SU-DHL-6 (cell line): ENCODE measurements around the gene RBMS1.

ENCODE experiments used
- H2AFZ ChIP-seq: fragments of 200-600 bp; sonication (generic); 2 replicates; pipeline ENCODE4 v1.6.1; 2014; ENCODE audit warnings: low read depth, mild to moderate bottlenecking, moderate library complexity, mixed read lengths, antibody characterized with exemption, low read length; ENCODE audit not compliant: severe bottlenecking
- H3F3A ChIP-seq: fragments of 200-600 bp; shearing (Covaris generic); 2 replicates; pipeline ENCODE4 v1.6.0; 2016; ENCODE audit warnings: antibody characterized with exemption, mild to moderate bottlenecking; ENCODE audit not compliant: insufficient read depth
- H3K27ac ChIP-seq: fragments of 200-600 bp; sonication (generic); 2 replicates; pipeline ENCODE4 v1.5.1; 2016; ENCODE audit warnings: low read depth, mild to moderate bottlenecking, low read length, moderate library complexity, mixed read lengths
- H3K27me3 ChIP-seq: fragments of 200-600 bp; sonication (generic), shearing (Covaris generic); 2 replicates; pipeline ENCODE4 v1.6.0; 2014; ENCODE audit warnings: mild to moderate bottlenecking, low read length
- H3K36me3 ChIP-seq: fragments of 200-600 bp; sonication (generic); 2 replicates; pipeline ENCODE4 v1.6.1; 2014; ENCODE audit warnings: mild to moderate bottlenecking, low read length, mixed read lengths
- H3K4me2 ChIP-seq: fragments of 300-600, 200-600 bp; shearing (Covaris generic), sonication (generic); 2 replicates; pipeline ENCODE4 v1.6.0; 2014; ENCODE audit warnings: low read length, low read depth, mild to moderate bottlenecking; ENCODE audit not compliant: poor library complexity, severe bottlenecking
- H3K4me3 ChIP-seq: fragments of 200-600 bp; sonication (generic); 2 replicates; pipeline ENCODE4 v1.5.1; 2014; ENCODE audit warnings: antibody characterized with exemption, low read length, mild to moderate bottlenecking, mixed read lengths; ENCODE audit not compliant: insufficient read depth, poor library complexity, severe bottlenecking
- H3K79me2 ChIP-seq: fragments of 200-600 bp; sonication (generic); 2 replicates; pipeline ENCODE4 v1.6.1; 2014; ENCODE audit warnings: mild to moderate bottlenecking, low read length, moderate library complexity; ENCODE audit not compliant: insufficient read depth
- H3K9ac ChIP-seq: fragments of 200-600 bp; sonication (generic); 2 replicates; pipeline ENCODE4 v1.7.0; 2014; ENCODE audit warnings: mild to moderate bottlenecking, low read length
- H3K9me2 ChIP-seq: fragments of 200-600 bp; sonication (generic); replicated peaks from 2 replicates; pipeline ENCODE4 v1.6.1; 2014; ENCODE audit warnings: low read length; ENCODE audit not compliant: insufficient read depth
- H3K9me3 ChIP-seq: fragments of 200-600 bp; sonication (generic); 2 replicates; pipeline ENCODE4 v1.6.1; 2014; ENCODE audit warnings: low read length, mixed read lengths; ENCODE audit not compliant: insufficient read depth
- H4K20me1 ChIP-seq: fragments of 200-600 bp; sonication (generic); 2 replicates; pipeline ENCODE4 v1.6.1; 2014; ENCODE audit warnings: low read depth, mild to moderate bottlenecking, antibody characterized with exemption, low read length, moderate library complexity, mixed read lengths
- CTCF ChIP-seq: fragments of 200-600 bp; sonication (generic); IDR thresholded peaks from one replicate; pipeline ENCODE4 v1.5.1; 2017; ENCODE audit warnings: antibody characterized with exemption, mild to moderate bottlenecking, low read length, moderate library complexity; ENCODE audit not compliant: insufficient read depth, poor library complexity, severe bottlenecking
- EZH2phosphoT487 ChIP-seq: fragments of 200-600 bp; sonication (generic), shearing (Covaris generic); conservative IDR thresholded peaks from 2 replicates; pipeline ENCODE4 v1.6.1; 2018; ENCODE audit warnings: mild to moderate bottlenecking, antibody characterized with exemption, low read length, moderate library complexity, mixed read lengths

The RBMS1 gene

GRCh38 chr2:160295519-160296207 lies 197.9 kb downstream of the RBMS1 start:
- Histone ChIP-seq H3K4me3 (no peak overlapping the region), H3K9ac (no peak overlapping the region), H3K9me2 (no peaks in the 10 kb centered on the region), H3F3A (no peaks in the 10 kb centered on the region), H3K79me2 (no peaks in the 10 kb centered on the region), H3K9me3 (no peaks in the 10 kb centered on the region), H3K4me2 (no peak overlapping the region), H4K20me1 (no peaks in the 10 kb centered on the region), H2AFZ (no peak overlapping the region), H3K27ac (no peak overlapping the region), H3K36me3 (no peaks in the 10 kb centered on the region), H3K27me3 (no peaks in the 10 kb centered on the region)
- TF ChIP-seq EZH2phosphoT487 (no peak), CTCF (no peak)

- H2AFZ ChIP-seq = no peak overlapping the region
- no peak overlapping the region for H3K4me3 ChIP-seq
- no peak overlapping the region for H3K9ac ChIP-seq
- no peak overlapping the region for H3K27ac ChIP-seq
- H3F3A ChIP-seq = no peaks in the 10 kb centered on the region
- H3K9me2 ChIP-seq = no peaks in the 10 kb centered on the region
- H3K36me3 ChIP-seq = no peaks in the 10 kb centered on the region
- no peak overlapping the region for H3K4me2 ChIP-seq
- H3K9me3 ChIP-seq = no peaks in the 10 kb centered on the region
- no peaks in the 10 kb centered on the region for H4K20me1 ChIP-seq
- no peaks in the 10 kb centered on the region for H3K27me3 ChIP-seq
- no peak for TF ChIP-seq CTCF
- TF ChIP-seq EZH2phosphoT487 = no peak
- H3K79me2 ChIP-seq = no peaks in the 10 kb centered on the region
Measured at GRCh38 chr2:160294889-160295288, 198.7 kb downstream of the RBMS1 start.

- Histone ChIP-seq H3K27ac (no peak overlapping the region), H2AFZ (no peak overlapping the region), H3K9ac (no peak overlapping the region), H3K4me2 (no peak overlapping the region), H3K9me2 (no peaks in the 10 kb centered on the region), H3K36me3 (no peaks in the 10 kb centered on the region), H3K79me2 (no peaks in the 10 kb centered on the region), H3F3A (no peaks in the 10 kb centered on the region), H3K27me3 (no peaks in the 10 kb centered on the region), H4K20me1 (no peaks in the 10 kb centered on the region), H3K4me3 (no peak overlapping the region), H3K9me3 (no peaks in the 10 kb centered on the region)
- TF ChIP-seq CTCF = no peak
- no peak for TF ChIP-seq EZH2phosphoT487
Measured at GRCh38 chr2:160294339-160294803, 199.2 kb downstream of the RBMS1 start.
